NCI-H146 (cell line): Measurements from ENCODE around the gene TNFAIP8.
"Not testable (repeated sequence)": the region's sequence is repeated elsewhere in the genome, so short reads cannot be mapped to it uniquely, and the experiment has no call there.

Experiments
- DNase-seq: peaks from one replicate; lab custom pipeline; 2025; lab: John Stamatoyannopoulos, UW

Gene TNFAIP8

DNA sequence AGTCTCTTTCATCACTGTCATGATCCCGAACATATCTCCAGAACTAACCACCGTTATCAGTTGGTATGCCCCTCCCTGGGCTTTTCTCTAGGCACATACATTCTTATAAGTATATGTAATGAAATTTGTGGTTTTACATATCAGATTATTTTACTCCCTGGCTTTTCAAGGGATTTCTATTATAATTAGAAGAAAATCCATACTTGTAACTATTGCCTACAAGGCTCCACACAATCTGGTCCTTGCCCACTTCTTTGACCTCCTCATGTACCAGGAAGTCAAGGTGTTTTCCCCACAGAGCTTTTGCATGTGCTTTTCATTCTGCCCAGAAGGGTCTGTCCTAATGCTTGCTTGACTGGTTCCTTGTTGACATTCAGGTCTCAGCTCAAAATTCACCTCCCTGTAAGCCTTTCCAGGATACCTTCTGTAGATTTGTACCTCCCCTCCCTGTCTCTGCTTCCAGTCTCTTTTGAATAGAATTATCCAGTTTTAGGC lies 62.8 kb downstream of the TNFAIP8 start:
- no peak for DNase-seq

DNA sequence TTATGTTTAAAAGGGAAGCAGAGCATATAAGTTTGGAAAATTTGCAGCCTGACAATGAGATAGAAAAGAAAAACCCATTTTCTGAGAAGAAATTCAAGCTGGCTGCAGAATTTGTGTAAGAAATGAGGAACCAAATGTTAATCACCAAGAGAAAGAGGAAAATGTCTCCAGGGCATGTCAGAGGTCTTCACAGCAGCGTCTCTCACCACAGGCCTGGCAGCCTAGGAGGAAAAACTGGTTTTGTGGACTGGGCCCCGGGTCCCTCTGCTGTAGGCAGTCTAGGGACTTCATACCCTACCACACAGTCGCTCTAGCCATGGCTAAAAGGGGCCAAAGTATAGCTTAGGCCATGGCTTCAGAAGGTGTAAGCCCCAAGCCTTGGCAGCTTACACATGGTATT lies 64.3 kb downstream of the TNFAIP8 start:
- no peak for DNase-seq

DNA sequence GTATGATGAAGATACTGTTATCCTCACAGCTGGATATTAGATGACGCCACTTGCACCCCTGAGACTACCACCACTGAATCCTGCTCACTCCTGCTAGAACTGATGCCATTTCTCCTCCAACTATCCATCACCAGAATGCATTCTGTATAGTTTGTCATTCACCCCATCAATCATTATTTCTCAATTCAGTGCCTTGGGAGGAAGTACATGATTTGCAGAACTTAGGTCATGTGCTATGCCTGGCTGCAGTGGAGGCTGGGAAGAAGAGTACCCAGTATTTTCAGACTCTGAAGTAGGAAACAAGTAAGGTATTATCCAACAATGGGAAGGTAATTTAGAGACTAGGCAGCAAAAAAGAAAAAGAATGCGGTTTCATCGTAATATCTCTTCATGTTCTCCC lies 70.2 kb downstream of the TNFAIP8 start:
- DNase-seq = no peak

DNA sequence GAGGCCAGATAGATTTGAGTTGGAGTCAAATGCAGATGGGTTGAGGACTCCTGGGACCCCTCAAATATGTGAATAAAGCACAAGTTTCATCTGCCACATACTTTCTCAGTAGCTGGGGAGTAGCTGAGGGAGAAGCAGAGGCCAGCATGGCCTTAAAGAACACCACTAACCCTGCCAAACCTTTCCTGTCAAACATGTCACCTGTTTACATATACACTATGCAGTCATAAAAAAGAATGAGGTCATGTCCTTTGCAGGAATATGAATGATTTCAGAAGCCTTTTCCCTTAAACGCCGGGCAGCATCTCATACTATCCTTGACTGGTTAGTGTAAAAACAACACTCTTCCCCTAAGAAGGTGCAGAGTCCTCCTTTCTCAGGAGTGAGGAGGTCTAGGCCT lies 71.2 kb downstream of the TNFAIP8 start:
- no peak for DNase-seq

DNA sequence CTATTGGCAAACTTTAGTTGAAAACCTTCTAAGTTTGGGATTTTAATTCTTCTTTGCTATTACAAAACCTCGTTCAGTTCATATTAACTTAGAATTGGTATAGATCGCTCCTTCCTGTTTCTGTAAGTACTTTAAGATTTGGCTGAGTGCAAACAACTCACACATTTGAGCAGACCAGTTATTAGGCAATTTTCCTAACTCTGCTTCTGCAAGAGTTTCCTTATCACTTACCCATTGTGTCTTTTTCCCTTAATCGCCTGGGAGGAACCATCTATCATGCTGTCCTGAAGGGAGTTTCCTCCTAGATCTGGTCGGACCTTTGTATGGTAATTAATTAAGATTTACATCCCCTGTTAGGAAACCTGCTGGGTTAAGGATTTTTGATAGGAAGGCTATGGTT lies 71.8 kb downstream of the TNFAIP8 start:
- DNase-seq = not testable (repeated sequence)

DNA sequence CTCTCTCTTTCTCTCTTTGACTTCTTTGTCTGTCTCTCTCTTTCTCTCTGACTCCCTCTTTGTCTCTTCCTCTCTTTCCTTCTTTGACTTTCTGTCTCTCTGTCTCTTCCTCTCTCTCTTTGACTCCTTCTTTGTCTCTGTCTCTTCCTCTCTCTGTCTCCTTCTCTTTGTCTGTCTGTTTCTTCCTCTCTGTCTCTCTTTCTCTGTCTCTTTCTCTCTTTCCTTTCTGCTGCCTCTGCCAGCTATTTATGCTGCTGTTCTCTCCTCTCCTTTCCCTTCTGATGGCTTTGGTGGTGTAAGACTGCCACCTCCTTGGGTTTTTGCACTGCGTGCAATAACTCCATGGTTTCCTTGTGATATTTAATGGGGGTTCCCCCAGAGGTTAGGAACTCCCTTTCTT lies 72.3 kb downstream of the TNFAIP8 start:
- not testable (repeated sequence) for DNase-seq

GRCh38 chr5:119428574-119428973 lies 72.8 kb downstream of the TNFAIP8 start:
- DNase-seq = not testable (repeated sequence)

- not testable (repeated sequence) for DNase-seq
Measured at GRCh38 chr5:119432674-119433237, 76.9 kb downstream of the TNFAIP8 start.

- DNase-seq = no peak
Measured at GRCh38 chr5:119435436-119436132, 79.8 kb downstream of the TNFAIP8 start.

GRCh38 chr5:119437785-119438586 lies 82.2 kb downstream of the TNFAIP8 start:
- not testable (repeated sequence) for DNase-seq

- DNase-seq = not testable (repeated sequence)
Measured at GRCh38 chr5:119438587-119438917, 82.7 kb downstream of the TNFAIP8 start.

- DNase-seq = no peak
Measured at GRCh38 chr5:119439140-119439631, 83.4 kb downstream of the TNFAIP8 start.

- DNase-seq = not testable (repeated sequence)
Measured at GRCh38 chr5:119439632-119440031, 83.8 kb downstream of the TNFAIP8 start.

GRCh38 chr5:119444643-119445042 lies 88.8 kb downstream of the TNFAIP8 start:
- DNase-seq = not testable (repeated sequence)

DNA sequence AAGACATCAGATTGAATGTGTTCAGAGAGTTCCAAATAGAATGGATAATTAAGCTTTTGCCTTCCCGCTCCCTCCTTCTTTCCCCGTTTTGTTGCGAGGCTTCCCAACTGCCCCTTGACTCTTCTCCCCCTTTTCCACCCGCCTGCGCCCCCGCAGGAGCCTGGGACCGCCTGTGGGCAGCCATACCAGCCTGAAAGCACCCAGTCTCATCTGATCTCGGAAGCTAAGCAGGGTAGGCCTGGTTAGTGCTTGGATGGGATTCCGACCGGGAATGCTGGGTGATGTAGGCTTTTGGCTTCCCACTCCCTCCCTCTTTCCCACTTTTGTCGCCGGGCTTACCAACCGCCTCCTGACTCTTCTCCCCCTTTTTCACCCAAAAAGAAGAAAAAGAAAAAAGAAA lies 89.7 kb downstream of the TNFAIP8 start:
- no peak for DNase-seq
